Calu3 (cell line): ENCODE measurements around the gene RAB4B. TPM values are rescaled to one million over a fixed set of nuclear protein-coding genes. Genes with fewer than 3 reads are reported as not detected.
A peak's percentile ranks its signal among the peaks of the same experiment; 100 is the strongest.

Experiments used
- BruUV-seq: library from RNA; stranded (reverse); fragments of 400-500 nt; replicated peaks from 2 replicates; lab custom pipeline; 2021; lab: Mats Ljungman, UMichigan
- CTCF ChIA-PET: fragments of 300-600 bp; sonication (Branson Sonifier 250); formaldehyde crosslinking; loops from one replicate; lab custom pipeline; 2022; ENCODE audit warnings: antibody characterized with exemption; lab: Charles Lee
- DNase-seq: peaks from one replicate; pipeline ENCODE4 v3.0.0; 2022
- H3K27ac Mint-ChIP-seq: one replicate; pipeline ENCODE4 v1.8.0; 2022; ENCODE audit warnings: mixed read lengths; ENCODE audit not compliant: unreplicated experiment
- H3K27me3 Mint-ChIP-seq: one replicate; pipeline ENCODE4 v1.8.0; 2022; ENCODE audit warnings: mixed read lengths; ENCODE audit not compliant: unreplicated experiment
- H3K36me3 Mint-ChIP-seq: one replicate; pipeline ENCODE4 v1.8.0; 2022; ENCODE audit warnings: mild to moderate bottlenecking, moderate library complexity, mixed read lengths; ENCODE audit not compliant: insufficient read depth, unreplicated experiment
- H3K4me1 Mint-ChIP-seq: one replicate; pipeline ENCODE4 v1.8.0; 2022; ENCODE audit warnings: mild to moderate bottlenecking, low read depth, mixed read lengths; ENCODE audit not compliant: unreplicated experiment
- H3K4me3 Mint-ChIP-seq: one replicate; pipeline ENCODE4 v1.8.0; 2022; ENCODE audit warnings: mild to moderate bottlenecking, low read depth, moderate library complexity, mixed read lengths; ENCODE audit not compliant: unreplicated experiment
- H3K9me3 Mint-ChIP-seq: one replicate; pipeline ENCODE4 v1.8.0; 2022; ENCODE audit warnings: low read depth, mixed read lengths; ENCODE audit not compliant: unreplicated experiment
- CTCF ChIP-seq: fragments of 200-600 bp; IDR thresholded peaks from one replicate; pipeline ENCODE4 v1.8.0; 2022; ENCODE audit warnings: antibody characterized with exemption; ENCODE audit not compliant: unreplicated experiment
- intact Hi-C: fragments of 100-400 bp; cut with micrococcal nuclease; formaldehyde crosslinking; loops from one replicate; pipeline ENCODE4 v1.10.0; 2022; ENCODE audit not compliant: unreplicated experiment
- total RNA-seq: library from RNA; stranded (reverse); gene quantifications from 2 replicates; pipeline ENCODE4 v1.2.3, GENCODE V29; 2022

Gene RAB4B
- total RNA-seq, 1 experiment from 2014 or later, result 22.7 TPM

DNA sequence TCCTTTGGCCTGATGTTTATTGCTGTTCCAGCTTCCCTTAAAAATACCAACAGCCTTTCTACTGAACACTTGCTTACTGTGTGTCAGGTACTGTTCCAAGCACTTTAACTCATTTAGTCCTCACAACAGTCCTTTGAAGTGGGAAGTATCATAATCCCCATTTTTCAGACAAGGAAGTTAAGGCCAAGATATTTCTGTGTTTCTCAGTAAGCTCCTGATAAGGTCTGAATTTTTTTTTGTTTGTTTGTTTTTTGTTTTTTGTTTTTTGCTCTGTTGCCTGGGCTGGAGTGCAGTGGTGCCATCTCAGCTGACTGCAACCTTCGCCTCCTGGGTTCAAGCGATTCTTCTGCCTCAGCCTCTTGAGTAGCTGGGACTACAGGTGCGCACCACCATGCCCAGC is 19.6 kb upstream of the RAB4B start:
- peaks cover 93% of the 10 kb centered on the region for H3K36me3 Mint-ChIP-seq
- H3K4me3 Mint-ChIP-seq, result no peak overlapping the region
- CTCF ChIA-PET, result interaction anchor here (0.7 kb wide), 1 partner anchor 43 kb away, joined by 4 read pairs; no protein-coding TSS in a partner anchor
- H3K27ac Mint-ChIP-seq, result no peak overlapping the region
- intact Hi-C loops, result no loop called here
- no TSS peak for BruUV-seq
- H3K9me3 Mint-ChIP-seq, result no peaks in the 10 kb centered on the region
- peaks cover 27% of the 10 kb centered on the region for H3K4me1 Mint-ChIP-seq
- no peak for DNase-seq
- H3K27me3 Mint-ChIP-seq, result no peaks in the 10 kb centered on the region
- TF ChIP-seq CTCF, result no peak

- intact Hi-C loops, result no loop called here
- Mint-ChIP-seq H3K36me3 (peaks cover 95% of the 10 kb centered on the region), H3K4me1 (peaks cover 23% of the 10 kb centered on the region), H3K27ac (peak overlapping the region; percentile 34), H3K9me3 (no peaks in the 10 kb centered on the region), H3K27me3 (no peaks in the 10 kb centered on the region), H3K4me3 (no peak overlapping the region)
- CTCF ChIA-PET, result no interaction called here
- TF ChIP-seq CTCF, result no peak
- no peak for DNase-seq
- BruUV-seq, result no TSS peak
Measured at GRCh38 chr19:40759352-40759751, 18.7 kb upstream of the RAB4B start.

- Mint-ChIP-seq H3K36me3 (peaks cover 98% of the 10 kb centered on the region), H3K27ac (peak overlapping the region; percentile 32), H3K9me3 (no peaks in the 10 kb centered on the region), H3K4me3 (no peak overlapping the region), H3K4me1 (no peaks in the 10 kb centered on the region), H3K27me3 (no peaks in the 10 kb centered on the region)
- CTCF ChIA-PET, result no interaction called here
- no peak for TF ChIP-seq CTCF
- no TSS peak for BruUV-seq
- DNase-seq, result no peak
- intact Hi-C loops, result no loop called here
Measured at GRCh38 chr19:40762754-40763470, 15.1 kb upstream of the RAB4B start.

DNA sequence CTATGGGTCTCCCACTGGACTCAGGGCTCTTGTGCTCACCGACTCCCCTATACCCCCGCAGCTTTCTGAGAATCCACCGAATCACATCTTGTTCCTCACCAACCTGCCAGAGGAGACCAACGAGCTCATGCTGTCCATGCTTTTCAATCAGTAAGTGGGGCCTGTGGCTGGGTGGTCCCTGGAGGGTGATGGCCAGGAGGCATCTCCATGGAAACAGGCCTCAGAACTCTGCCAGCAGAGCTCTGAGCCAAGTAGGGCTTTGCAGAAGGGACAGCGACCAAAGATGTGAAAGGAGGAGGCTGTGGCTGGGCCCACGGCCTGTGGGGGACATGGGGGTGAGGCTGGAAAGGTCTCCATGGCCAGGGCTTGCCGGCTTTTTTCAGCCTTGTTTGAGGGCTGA is 14.5 kb upstream of the RAB4B start:
- no TSS peak for BruUV-seq
- Mint-ChIP-seq H3K9me3 (no peaks in the 10 kb centered on the region), H3K4me1 (no peaks in the 10 kb centered on the region), H3K4me3 (no peak overlapping the region), H3K27me3 (no peaks in the 10 kb centered on the region), H3K27ac (no peak overlapping the region), H3K36me3 (peaks cover 97% of the 10 kb centered on the region)
- no peak for TF ChIP-seq CTCF
- intact Hi-C loops, result no loop called here
- CTCF ChIA-PET, result no interaction called here
- DNase-seq, result no peak
